ENCODE results near the gene SP3. TPM values are rescaled to one million over a fixed set of nuclear protein-coding genes. Genes with fewer than 3 reads are reported as not detected.

SP3 gene
- total RNA-seq, 2 donors from 2014 or later = 70.0 to 74.4 TPM

DNA sequence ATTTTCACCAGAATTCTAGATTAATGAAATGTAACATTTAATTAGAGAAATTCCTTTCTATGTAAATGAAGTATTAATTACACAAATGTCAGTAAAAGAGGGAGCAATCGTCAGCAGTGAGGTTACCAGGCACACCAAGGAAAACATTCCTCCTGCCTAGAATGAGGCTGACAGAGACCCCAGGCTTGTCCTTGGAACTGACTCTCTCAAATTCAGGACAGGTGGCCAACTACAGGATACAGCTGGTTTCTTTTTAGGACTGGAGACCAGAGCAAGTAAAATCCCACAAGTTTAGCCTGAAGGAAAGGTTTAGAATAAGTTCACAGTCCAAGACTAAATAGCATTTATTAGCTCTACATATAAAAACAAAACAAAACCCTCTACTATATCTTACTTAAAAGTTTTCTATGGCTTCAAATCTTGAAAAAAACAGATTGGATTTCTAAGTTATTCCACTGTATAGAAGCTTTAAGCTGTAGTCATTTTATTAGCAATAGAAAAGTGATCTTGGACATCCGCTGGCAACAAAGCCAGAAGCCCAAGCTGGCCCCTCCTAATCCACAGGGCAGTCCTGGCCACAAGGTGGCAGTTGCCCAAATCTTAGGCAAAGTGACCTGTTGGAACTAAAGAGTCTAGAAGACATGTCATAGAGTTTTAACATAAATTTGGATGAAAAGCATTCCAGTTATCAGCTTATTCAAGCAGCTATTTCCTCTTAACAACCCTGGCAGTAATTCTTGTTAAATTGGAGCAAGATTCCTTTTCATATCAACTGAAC, 81.0 kb downstream of the SP3 start:
- no peak overlapping the region for H3K4me3 ChIP-seq
- H3K27me3 ChIP-seq (replicated peaks; ENCODE audit: insufficient read depth) = no peaks in the 10 kb centered on the region
- TF ChIP-seq, protein P1, sequence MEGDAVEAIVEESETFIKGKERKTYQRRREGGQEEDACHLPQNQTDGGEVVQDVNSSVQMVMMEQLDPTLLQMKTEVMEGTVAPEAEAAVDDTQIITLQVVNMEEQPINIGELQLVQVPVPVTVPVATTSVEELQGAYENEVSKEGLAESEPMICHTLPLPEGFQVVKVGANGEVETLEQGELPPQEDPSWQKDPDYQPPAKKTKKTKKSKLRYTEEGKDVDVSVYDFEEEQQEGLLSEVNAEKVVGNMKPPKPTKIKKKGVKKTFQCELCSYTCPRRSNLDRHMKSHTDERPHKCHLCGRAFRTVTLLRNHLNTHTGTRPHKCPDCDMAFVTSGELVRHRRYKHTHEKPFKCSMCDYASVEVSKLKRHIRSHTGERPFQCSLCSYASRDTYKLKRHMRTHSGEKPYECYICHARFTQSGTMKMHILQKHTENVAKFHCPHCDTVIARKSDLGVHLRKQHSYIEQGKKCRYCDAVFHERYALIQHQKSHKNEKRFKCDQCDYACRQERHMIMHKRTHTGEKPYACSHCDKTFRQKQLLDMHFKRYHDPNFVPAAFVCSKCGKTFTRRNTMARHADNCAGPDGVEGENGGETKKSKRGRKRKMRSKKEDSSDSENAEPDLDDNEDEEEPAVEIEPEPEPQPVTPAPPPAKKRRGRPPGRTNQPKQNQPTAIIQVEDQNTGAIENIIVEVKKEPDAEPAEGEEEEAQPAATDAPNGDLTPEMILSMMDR (IDR thresholded peaks at IDR 0.05) = peak; percentile 63
- no peaks in the 10 kb centered on the region for H3K9me3 ChIP-seq
- DNase-seq (ENCODE audit: low spot score) = no peak
- no peak overlapping the region for H3K27ac ChIP-seq
- peaks cover 5 to 29% of the 10 kb centered on the region in 2 donors for H3K4me1 ChIP-seq (ENCODE audit: control insufficient read depth in 1 of 2, low read depth in 2 of 2)
- H3K36me3 ChIP-seq = no peaks in the 10 kb centered on the region
- no peak for ATAC-seq (ENCODE audit: insufficient number of reproducible peaks, low FRiP score, low read depth)

DNA sequence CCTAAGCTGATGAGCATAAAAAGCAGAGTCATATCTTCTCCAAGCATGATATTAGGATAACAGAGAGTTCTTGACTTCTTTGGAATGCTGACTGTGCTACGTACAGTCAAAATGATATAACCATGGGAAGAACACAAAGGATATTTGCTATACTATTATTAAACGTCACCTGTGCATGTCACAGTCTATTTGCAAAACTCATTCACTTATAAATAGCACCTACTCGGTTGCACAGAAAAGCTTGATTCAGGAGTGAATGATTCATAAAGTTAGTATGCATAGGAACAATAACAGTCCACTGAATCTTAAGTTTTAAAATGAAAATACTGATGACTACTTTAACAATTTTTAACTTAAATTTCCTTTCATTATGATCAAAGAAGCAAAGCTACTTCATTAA, 83.3 kb downstream of the SP3 start:
- Histone ChIP-seq H3K27me3 (replicated peaks; ENCODE audit: insufficient read depth) (no peaks in the 10 kb centered on the region), H3K27ac (no peak overlapping the region), H3K36me3 (no peaks in the 10 kb centered on the region), H3K4me1 (ENCODE audit: control insufficient read depth in 1 of 2, low read depth in 2 of 2) (peaks cover 5 to 29% of the 10 kb centered on the region in 2 donors), H3K9me3 (no peaks in the 10 kb centered on the region), H3K4me3 (no peak overlapping the region)
- TF ChIP-seq, protein P1 (IDR thresholded peaks at IDR 0.05) = no peak
- ATAC-seq (ENCODE audit: insufficient number of reproducible peaks, low FRiP score, low read depth) = no peak
- DNase-seq (ENCODE audit: low spot score) = no peak

DNA sequence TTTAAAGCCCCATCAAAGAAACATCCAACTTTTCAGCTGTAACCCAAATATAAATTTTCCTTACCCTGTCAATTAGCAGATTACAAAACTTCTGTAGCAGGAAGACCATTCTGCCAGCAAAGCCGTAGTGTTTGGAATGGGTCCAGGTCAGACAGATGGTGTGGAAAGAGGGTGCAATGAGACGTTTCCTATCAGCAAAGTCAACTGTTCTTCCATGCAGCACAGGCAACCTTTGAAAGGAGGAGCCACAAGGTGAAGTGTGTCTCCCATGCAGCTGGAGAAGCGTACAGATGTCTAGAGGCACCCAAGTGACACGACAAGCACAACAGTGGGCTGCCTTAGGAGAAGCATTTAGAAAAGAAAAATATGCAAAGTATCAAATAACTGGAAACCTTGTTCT, 83.7 kb downstream of the SP3 start:
- H3K36me3 ChIP-seq = no peaks in the 10 kb centered on the region
- no peaks in the 10 kb centered on the region for H3K9me3 ChIP-seq
- no peak overlapping the region for H3K27ac ChIP-seq
- no peak overlapping the region for H3K4me3 ChIP-seq
- ATAC-seq (ENCODE audit: insufficient number of reproducible peaks, low FRiP score, low read depth) (no peak), DNase-seq (ENCODE audit: low spot score) (no peak)
- H3K27me3 ChIP-seq (replicated peaks; ENCODE audit: insufficient read depth) = no peaks in the 10 kb centered on the region
- peaks cover 5 to 29% of the 10 kb centered on the region in 2 donors for H3K4me1 ChIP-seq (ENCODE audit: control insufficient read depth in 1 of 2, low read depth in 2 of 2)
- TF ChIP-seq, protein P1 (IDR thresholded peaks at IDR 0.05) = no peak

DNA sequence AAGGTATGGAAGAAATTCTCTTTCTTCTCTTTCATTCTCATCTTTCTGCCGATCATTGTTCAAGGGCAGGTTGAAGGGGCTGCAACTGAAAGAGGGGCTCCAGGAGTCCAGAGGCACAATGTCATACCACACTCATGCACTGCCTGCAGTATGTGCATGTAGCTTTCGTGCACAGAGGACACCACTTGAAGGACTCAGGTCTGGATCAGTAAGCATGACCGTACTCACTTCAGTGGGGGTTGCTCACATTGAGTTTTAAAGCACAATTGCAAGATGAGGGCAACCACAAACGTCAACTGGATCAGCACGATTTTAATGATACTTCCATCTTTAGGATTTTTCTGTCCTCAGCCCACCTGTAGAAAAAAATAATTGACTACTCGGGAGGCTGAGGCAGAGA, 84.6 kb downstream of the SP3 start:
- no peaks in the 10 kb centered on the region for H3K9me3 ChIP-seq
- peaks cover 5 to 29% of the 10 kb centered on the region in 2 donors for H3K4me1 ChIP-seq (ENCODE audit: control insufficient read depth in 1 of 2, low read depth in 2 of 2)
- no peak overlapping the region for H3K27ac ChIP-seq
- H3K4me3 ChIP-seq = no peak overlapping the region
- no peaks in the 10 kb centered on the region for H3K36me3 ChIP-seq
- no peak for ATAC-seq (ENCODE audit: insufficient number of reproducible peaks, low FRiP score, low read depth)
- DNase-seq (ENCODE audit: low spot score) = no peak
- H3K27me3 ChIP-seq (replicated peaks; ENCODE audit: insufficient read depth) = no peaks in the 10 kb centered on the region
- TF ChIP-seq, protein P1 (IDR thresholded peaks at IDR 0.05) = no peak

DNA sequence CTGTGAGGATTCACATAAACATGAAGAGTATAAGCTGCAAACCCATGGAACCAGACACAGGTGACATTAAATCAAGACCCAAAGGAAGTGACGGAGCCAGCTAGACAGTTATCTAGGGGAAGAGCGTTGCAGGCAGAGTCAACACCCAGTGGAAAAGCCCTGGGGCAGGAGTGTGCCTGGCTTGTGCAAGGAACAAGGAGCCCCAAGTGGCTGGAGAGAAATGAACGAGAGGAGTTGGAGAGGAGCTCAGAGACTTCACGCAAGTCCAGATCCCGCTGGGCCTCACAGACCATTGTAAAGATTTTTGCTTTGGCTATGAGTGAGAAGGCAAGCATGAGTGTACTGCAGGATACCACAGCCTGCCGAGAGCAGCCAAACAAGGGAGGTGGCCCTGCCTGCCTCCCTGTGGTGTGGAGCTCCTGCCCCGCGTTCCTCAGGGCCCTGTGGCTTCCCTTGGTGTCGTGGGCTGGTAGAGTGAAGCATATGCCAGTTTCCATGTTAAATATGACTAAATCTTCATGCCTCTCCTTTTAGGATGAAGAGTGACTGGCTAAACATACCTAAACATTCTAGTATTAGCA, 88.2 kb downstream of the SP3 start:
- no peak overlapping the region for H3K4me3 ChIP-seq
- no peaks in the 10 kb centered on the region for H3K27me3 ChIP-seq (replicated peaks; ENCODE audit: insufficient read depth)
- ATAC-seq (ENCODE audit: insufficient number of reproducible peaks, low FRiP score, low read depth) (no peak), DNase-seq (ENCODE audit: low spot score) (no peak)
- H3K9me3 ChIP-seq = no peaks in the 10 kb centered on the region
- no peaks in the 10 kb centered on the region for H3K36me3 ChIP-seq
- TF ChIP-seq, protein P1 (IDR thresholded peaks at IDR 0.05) = no peak
- no peak overlapping the region for H3K27ac ChIP-seq
- peaks cover 0 to 4% of the 10 kb centered on the region in 2 donors for H3K4me1 ChIP-seq (ENCODE audit: control insufficient read depth in 1 of 2, low read depth in 2 of 2)
